Endothelial cell of umbilical vein (primary cell): ENCODE data around the gene SRGAP1. TPM values are rescaled to one million over a fixed set of nuclear protein-coding genes. Genes with fewer than 3 reads are reported as not detected.

Source experiments
- BruUV-seq: library from RNA; stranded (reverse); fragments of 400-500 nt; replicated peaks from 2 replicates; lab custom pipeline; 2021; lab: Mats Ljungman, UMichigan
- CTCF ChIA-PET: fragments of 300-600, 350-600 bp; sonication (Branson Sonifier 250); formaldehyde crosslinking; loops from one replicate; lab custom pipeline; 2021; ENCODE audit warnings: antibody characterized with exemption, inconsistent platforms; lab: Charles Lee
- POLR2A ChIA-PET: fragments of 300-600, 350-600 bp; sonication (Branson Sonifier 250); formaldehyde crosslinking; loops from one replicate; lab custom pipeline; 2021; ENCODE audit warnings: antibody characterized with exemption, inconsistent platforms; lab: Charles Lee
- DNase-seq: peaks from one replicate; pipeline ENCODE4 v3.0.0-alpha.2; 2011; ENCODE audit warnings: low read depth, low spot score
- FAIRE-seq: peaks from 2 replicates; lab custom pipeline; 2011; peaks lifted over from hg19 to GRCh38; lab: Jason Lieb, UNC
- H2AFZ ChIP-seq: 2 replicates; pipeline ENCODE4 v1.6.0; 2012; ENCODE audit warnings: low read depth, low read length, control low read depth, inconsistent platforms
- H3K27ac ChIP-seq: 2 replicates; pipeline ENCODE4 v1.5.1; 2011; ENCODE audit warnings: low read depth, mild to moderate bottlenecking, control low read depth, low read length, moderate library complexity; ENCODE audit not compliant: insufficient read depth
- H3K27me3 ChIP-seq, 2 experiments: 2 replicates each; pipeline versions ENCODE4 v1.6.0 to v1.6.1; 2011; ENCODE audit warnings: low read length in 2 of 2, mixed read lengths in 1 of 2; ENCODE audit not compliant: control insufficient read depth in 2 of 2, insufficient read depth in 2 of 2
- H3K36me3 ChIP-seq, 2 experiments: 2 replicates in 1 of 2; 3 replicates in 1 of 2; pipeline ENCODE4 v1.5.1; 2011; ENCODE audit warnings: low read length in 2 of 2, mild to moderate bottlenecking in 1 of 2, moderate library complexity in 1 of 2; ENCODE audit not compliant: control insufficient read depth in 2 of 2, insufficient read depth in 2 of 2; ENCODE audit errors: extremely low read depth in 1 of 2
- H3K4me1 ChIP-seq: 3 replicates; pipeline ENCODE4 v1.5.1; 2011; ENCODE audit warnings: mild to moderate bottlenecking, low read length; ENCODE audit not compliant: control insufficient read depth, insufficient read depth; ENCODE audit errors: extremely low read depth
- H3K4me2 ChIP-seq: 2 replicates; pipeline ENCODE4 v1.6.1; 2011; ENCODE audit warnings: low read length, control low read depth, mixed read lengths; ENCODE audit not compliant: insufficient read depth
- H3K4me3 ChIP-seq, 3 experiments: fragments of 200-600 bp in 1 of 3; sonication (generic), shearing (Covaris generic) in 1 of 3; replicated peaks in 1 of 3; 2 replicates each; pipeline ENCODE4 v1.5.1; 2011 to 2016; ENCODE audit warnings: control low read depth in 3 of 3, low read length in 3 of 3, mild to moderate bottlenecking in 2 of 3, inconsistent platforms in 1 of 3, low read depth in 1 of 3, moderate library complexity in 1 of 3; ENCODE audit not compliant: insufficient read depth in 1 of 3
- H3K79me2 ChIP-seq: 2 replicates; pipeline ENCODE4 v1.6.0; 2012; ENCODE audit warnings: low read length, inconsistent platforms; ENCODE audit not compliant: control insufficient read depth, insufficient read depth
- H3K9ac ChIP-seq: replicated peaks from 2 replicates; pipeline ENCODE3; 2011; ENCODE audit warnings: low read length, control low read depth; ENCODE audit not compliant: insufficient read depth; ENCODE audit errors: extremely low read depth
- H3K9me1 ChIP-seq: replicated peaks from 3 replicates; pipeline ENCODE4 v1.6.0; 2011; ENCODE audit warnings: mild to moderate bottlenecking, low read length; ENCODE audit not compliant: control insufficient read depth, insufficient read depth; ENCODE audit errors: extremely low read depth
- H3K9me3 ChIP-seq: replicated peaks from 2 replicates; pipeline ENCODE4 v1.5.1; 2012; ENCODE audit warnings: low read length, inconsistent platforms; ENCODE audit not compliant: control insufficient read depth, insufficient read depth
- H4K20me1 ChIP-seq: replicated peaks from 2 replicates; pipeline ENCODE3; 2011; ENCODE audit warnings: mild to moderate bottlenecking, low read length; ENCODE audit not compliant: control insufficient read depth, insufficient read depth; ENCODE audit errors: extremely low read depth
- CTCF ChIP-seq, 2 donors: IDR thresholded peaks; 1 replicate in 1 of 2; 2 replicates in 1 of 2; pipeline ENCODE4 v1.5.1; 2011; ENCODE audit warnings: low read length in 2 of 2, mild to moderate bottlenecking in 2 of 2, moderate library complexity in 2 of 2, control low read depth in 1 of 2, inconsistent platforms in 1 of 2, low read depth in 1 of 2; ENCODE audit not compliant: insufficient read depth in 1 of 2; ENCODE audit errors: extremely low read depth in 1 of 2
- EZH2 ChIP-seq: IDR thresholded peaks from 2 replicates; pipeline ENCODE4 v1.6.1; 2012; ENCODE audit warnings: borderline replicate concordance, low read depth, mild to moderate bottlenecking, moderate library complexity, low read length, inconsistent platforms; ENCODE audit not compliant: severe bottlenecking
- FOS ChIP-seq: IDR thresholded peaks from 2 replicates; pipeline ENCODE4 v1.6.1; 2011; ENCODE audit warnings: mild to moderate bottlenecking, low read length, moderate library complexity, borderline replicate concordance; ENCODE audit not compliant: insufficient read depth
- GATA2 ChIP-seq: IDR thresholded peaks from 2 replicates; pipeline ENCODE4 v1.7.0; 2011; ENCODE audit warnings: low read depth, mild to moderate bottlenecking, moderate library complexity, mixed read lengths, low read length; ENCODE audit not compliant: insufficient read length, insufficient read depth
- JUN ChIP-seq: IDR thresholded peaks from 2 replicates; pipeline ENCODE4 v1.6.1; 2011; ENCODE audit warnings: borderline replicate concordance, low read depth; ENCODE audit not compliant: insufficient read length, insufficient read depth
- MYC ChIP-seq: IDR thresholded peaks from one replicate; pipeline ENCODE4 v1.6.1; 2011; ENCODE audit warnings: mild to moderate bottlenecking, low read depth, low read length
- POLR2A ChIP-seq: IDR thresholded peaks from 2 replicates; pipeline ENCODE4 v1.6.1; 2012; ENCODE audit warnings: low read depth, mild to moderate bottlenecking, control low read depth, low read length
- POLR2AphosphoS5 ChIP-seq: IDR thresholded peaks from 2 replicates; pipeline ENCODE4 v1.6.1; 2012; ENCODE audit warnings: low read depth, mild to moderate bottlenecking, control low read depth, low read length, moderate library complexity; ENCODE audit not compliant: insufficient read depth
- dilution Hi-C: fragments of 300-500 bp; cut with MboI; formaldehyde crosslinking; loops from one replicate; pipeline ENCODE4 v1.15.0; 2019; ENCODE audit warnings: low sequenced_read_pairs; ENCODE audit not compliant: extremely low pct_ligation_motif_present
- intact Hi-C: fragments of 100-400 bp; cut with micrococcal nuclease; formaldehyde crosslinking; loops from one replicate; pipeline ENCODE4 v1.10.0; 2022
- polyA plus RNA-seq, 4 experiments: library from polyadenylated mRNA; depleted of rRNA in 3 of 4; stranded (reverse) in 3 of 4; unstranded in 1 of 4; fragments of >200 nt; gene quantifications; 2 replicates each; pipeline versions ENCODE4 v1.2.1 to v1.2.3, GENCODE V29; 2011 to 2012; ENCODE audit warnings: missing spikeins in 1 of 4
- total RNA-seq: library from RNA; stranded (reverse); gene quantifications from 2 replicates; pipeline ENCODE4 v1.2.3, GENCODE V29; 2021
- TF ChIP-seq, protein P1 (sequence below): IDR thresholded peaks from 2 replicates; pipeline ENCODE4 v1.6.1; 2011; ENCODE audit not compliant: insufficient read depth, insufficient read length

The SRGAP1 gene
- total and polyA plus RNA-seq, 2 donors (not counting 3 experiments of a cell fraction or from before 2014, with no cell fraction given), result 4.9 to 16.3 TPM

GRCh38 chr12:64203775-64204174, 359.3 kb downstream of the SRGAP1 start:
- BruUV-seq, result no TSS peak
- no peak for FAIRE-seq
- intact Hi-C loops (loop anchor here (2.0 kb wide), 1 partner anchor 17 kb away; no protein-coding TSS in a partner anchor), dilution Hi-C loops (no loop called here)
- Histone ChIP-seq H3K4me3 (no peak overlapping the region), H3K9ac (no peak overlapping the region), H3K9me1 (no peaks in the 10 kb centered on the region), H3K4me1 (no peaks in the 10 kb centered on the region), H2AFZ (no peak overlapping the region), H3K36me3 (no peaks in the 10 kb centered on the region), H3K79me2 (no peaks in the 10 kb centered on the region), H3K4me2 (no peak overlapping the region), H4K20me1 (no peaks in the 10 kb centered on the region), H3K27ac (no peak overlapping the region), H3K9me3 (no peaks in the 10 kb centered on the region), H3K27me3 (no peaks in the 10 kb centered on the region)
- CTCF ChIA-PET, result no interaction called here
- TF ChIP-seq CTCF (IDR thresholded peaks at IDR 0.05; ENCODE audit: extremely low read depth in 1 of 2, insufficient read depth in 1 of 2, low read depth in 1 of 2, low read length in 2 of 2) (no peak), POLR2A (no peak), FOS (no peak), JUN (no peak), POLR2AphosphoS5 (no peak), GATA2 (no peak), EZH2 (no peak), MYC (no peak)
- TF ChIP-seq, protein P1, sequence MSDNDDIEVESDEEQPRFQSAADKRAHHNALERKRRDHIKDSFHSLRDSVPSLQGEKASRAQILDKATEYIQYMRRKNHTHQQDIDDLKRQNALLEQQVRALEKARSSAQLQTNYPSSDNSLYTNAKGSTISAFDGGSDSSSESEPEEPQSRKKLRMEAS, result no peak
- POLR2A ChIA-PET, result no interaction called here
- DNase-seq, result no peak
